ENCODE measurements around the gene CHI3L2.
"Not testable (repeated sequence)": the region's sequence is repeated elsewhere in the genome, so short reads cannot be mapped to it uniquely, and the experiment has no call there.

CHI3L2 gene

DNA sequence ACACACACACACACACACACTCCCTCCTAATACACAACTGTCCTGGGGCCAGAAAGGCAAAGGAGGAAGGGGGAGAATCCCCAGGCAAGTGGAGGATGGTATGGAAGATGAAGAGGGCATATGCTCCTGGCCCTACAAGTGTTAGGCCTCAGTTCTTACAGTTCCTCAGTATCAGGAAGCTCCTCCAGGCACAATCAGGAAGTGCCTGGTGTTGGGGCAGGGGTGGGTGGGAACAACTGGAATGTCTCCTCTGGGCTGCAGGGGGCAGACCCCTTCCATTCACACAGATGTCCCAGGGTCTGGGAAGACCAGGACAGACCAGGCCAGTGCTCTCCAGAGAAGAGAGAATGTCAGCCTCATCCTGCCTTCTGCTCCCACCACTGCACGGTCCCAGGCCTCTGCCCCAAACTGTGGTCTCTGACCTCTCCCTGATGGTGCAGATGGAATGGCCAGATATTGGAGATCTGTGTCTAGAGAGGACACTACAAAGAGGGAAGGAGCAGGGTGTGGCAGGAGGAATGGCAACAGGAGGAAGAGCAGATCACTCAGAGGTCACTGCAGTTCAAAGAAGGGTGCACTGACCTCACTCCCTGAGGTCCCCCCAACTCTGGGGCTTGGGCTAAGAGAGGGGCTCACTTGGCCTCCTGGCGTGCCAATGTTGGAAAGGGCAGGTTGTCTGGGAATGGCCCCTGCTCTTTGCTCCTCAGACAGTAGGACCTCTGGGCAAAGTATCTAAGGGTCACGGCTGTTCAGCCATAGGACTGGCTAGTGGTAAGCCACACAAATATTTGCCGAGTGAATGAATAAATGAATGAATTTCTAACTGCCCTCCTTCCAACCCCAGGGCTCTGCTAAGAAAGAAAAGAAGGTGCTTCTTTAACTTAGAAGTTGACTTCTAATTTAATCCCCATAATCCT lies 24.5 kb upstream of the CHI3L2 start:
- no peak for DNase-seq (ENCODE audit: low read depth)

DNA sequence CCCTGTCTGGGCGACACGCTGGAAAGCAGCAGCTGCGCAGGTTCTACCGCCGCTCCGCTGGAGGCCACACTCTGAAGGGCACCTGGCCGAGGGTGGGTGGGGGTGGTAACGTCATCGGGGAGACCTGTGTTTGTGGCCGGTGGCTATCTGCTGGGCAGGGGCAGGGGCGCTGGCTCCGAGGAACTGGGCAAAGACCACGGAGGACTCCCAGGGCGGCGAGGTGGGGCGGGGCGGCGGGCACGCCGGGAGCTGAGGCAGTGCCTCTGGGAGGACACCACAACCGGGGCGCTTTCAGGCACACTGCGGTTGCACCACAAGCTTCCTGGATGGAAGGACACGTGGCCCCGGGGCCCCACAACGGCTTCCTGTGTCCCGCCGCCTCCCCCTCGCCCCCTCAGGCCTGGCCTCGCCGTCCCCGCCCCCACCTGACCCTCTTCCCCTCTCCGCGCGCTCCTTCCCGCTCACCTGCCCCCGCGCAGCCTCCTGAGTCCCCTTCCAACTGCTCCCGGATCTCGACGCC lies 23.8 kb upstream of the CHI3L2 start:
- peak; percentile 78 for DNase-seq (ENCODE audit: low read depth)

DNA sequence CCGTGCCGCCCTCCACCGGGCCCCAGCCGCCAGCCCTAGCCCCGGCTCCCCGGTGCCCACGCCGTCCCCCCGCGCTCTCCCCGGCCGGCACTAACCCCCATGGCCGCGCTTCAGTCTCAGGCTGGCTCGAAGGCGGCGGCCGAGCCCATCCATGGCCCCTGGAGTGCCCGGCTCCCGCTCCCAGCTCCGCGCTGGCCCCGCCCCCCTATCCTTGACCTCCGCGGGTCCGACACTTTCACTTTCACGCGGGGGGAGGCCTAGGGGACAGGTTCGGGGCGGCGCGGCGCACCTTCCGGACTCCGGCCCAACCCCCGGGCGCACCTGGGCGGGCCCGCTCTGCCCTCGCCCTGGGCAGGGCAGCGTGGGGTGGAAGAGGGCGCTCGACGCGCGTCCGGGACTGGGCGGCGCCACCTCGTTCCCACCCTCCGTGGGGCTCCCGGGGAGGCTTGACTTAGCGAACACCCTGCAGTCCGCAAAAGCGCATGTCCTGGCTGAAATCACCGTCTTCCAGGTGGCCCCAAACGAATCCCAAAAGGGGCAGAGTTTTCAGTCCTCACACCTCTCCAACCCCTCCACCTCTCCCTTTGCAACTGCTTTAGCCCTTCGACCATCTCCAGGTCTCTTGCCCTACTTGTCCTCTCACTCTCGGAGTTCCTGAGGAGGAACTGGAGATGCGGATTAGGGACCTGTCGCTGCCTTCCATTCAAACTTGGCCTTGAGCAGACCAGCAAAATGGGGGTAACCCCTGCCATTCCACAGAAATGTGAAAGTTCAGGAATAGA lies 23.1 kb upstream of the CHI3L2 start:
- DNase-seq (ENCODE audit: low read depth), result peak; percentile 65

DNA sequence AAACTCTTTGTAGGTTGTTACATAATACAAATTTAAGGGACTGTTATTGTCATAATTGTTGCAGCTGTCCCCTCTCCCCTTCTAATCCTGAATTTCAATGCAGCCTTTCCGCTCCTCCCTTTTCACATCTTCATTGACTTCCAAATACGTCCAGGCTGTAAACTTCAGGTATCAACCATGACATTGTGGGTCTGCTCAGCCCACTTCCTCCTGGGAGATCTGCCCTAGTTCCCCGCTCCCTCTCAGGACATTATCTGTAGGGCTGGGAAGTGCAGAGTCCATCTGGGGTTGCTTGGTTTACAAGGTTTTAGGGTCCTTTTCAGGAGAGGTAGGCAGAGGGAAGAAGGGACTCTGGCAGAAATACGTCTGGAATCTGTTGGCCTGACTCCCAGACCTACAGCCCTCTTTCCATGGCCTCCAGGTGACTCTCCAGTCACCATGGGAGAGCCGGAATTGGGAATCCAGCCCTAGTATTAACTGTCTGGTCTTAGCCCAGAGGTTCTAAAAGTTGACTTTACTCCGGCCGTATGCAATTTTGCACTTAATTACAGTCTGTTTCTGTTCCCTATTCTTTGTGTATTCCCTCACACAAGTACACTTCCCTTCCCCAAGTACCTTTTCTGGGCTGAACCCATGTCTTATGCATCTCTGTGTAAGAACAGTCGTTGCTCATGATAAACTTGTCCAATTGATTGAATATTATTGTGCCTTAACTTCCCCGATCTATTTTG lies 22.4 kb upstream of the CHI3L2 start:
- no peak for DNase-seq (ENCODE audit: low read depth)

DNA sequence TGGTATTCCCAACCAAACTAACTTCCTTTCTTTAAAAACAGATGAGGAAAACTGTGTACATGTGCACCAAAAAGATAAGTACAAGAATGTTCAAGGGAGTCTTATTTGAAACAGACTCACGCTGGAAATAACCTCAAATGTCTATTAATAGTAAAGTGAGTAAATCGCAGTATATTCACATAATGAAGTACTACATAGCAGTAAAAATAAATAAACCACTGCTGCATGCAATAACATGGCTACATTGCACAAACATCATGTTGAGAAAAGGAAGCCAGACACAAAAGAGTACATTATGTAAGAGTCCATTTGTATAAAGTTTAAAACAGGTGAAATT lies 21.8 kb upstream of the CHI3L2 start:
- DNase-seq (ENCODE audit: low read depth), result no peak

DNA sequence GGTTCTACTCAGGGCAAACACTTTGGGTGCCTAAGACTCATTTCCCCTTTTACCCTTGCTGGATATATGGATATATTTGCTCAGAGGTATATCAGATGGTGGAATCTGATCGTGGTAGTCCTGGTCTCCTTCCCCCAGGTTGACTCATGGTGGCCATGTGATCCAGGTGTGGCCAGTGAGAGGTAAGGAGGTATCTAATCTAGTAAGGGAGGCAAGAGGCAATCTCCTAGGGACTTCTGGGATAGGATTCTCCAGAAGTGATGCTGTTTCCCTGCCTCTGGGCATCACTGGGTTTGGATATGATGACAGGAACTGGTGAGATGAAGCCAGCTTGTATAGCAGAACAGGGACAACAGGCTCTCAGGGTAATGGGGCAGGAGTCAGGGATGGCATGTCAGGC lies 18.6 kb upstream of the CHI3L2 start:
- no peak for DNase-seq (ENCODE audit: low read depth)

DNA sequence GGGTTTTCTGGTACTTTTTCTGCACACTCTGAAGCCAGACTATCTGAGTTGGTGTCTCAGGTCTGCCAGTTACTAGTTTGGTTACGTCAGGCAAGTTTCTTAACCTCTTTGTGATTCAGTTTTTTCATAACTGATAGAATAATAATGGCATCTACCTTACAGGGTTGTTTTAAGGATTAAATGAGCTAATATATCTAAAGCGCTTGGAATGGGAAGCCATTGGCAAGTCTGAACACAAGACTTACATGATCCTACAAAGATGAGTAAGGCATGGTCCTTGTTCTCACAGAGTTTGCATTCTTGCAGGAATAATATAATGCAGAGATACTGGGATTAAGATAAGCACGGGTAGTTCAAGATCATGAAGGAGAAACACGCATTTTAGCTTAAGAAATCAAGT lies 17.9 kb upstream of the CHI3L2 start:
- no peak for DNase-seq (ENCODE audit: low read depth)

DNA sequence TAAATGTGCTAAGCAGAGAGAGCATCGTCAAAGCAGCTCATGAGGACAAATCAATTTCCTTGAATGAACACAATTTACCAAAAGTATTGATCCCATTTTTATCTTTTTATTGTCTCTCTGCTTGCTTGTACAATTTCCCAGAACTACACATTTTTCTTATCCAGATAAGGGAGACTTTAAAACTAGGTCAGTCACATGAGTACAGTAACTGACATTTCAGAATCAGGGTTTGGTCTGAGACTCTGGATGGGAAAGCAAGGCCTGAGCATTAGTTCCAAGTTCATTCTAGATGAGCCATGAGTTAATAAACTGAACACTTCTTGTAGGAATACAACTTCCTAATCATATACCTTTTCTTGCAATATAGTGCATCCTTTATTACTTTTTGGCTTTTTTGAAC lies 15.6 kb upstream of the CHI3L2 start:
- DNase-seq (ENCODE audit: low read depth), result no peak

DNA sequence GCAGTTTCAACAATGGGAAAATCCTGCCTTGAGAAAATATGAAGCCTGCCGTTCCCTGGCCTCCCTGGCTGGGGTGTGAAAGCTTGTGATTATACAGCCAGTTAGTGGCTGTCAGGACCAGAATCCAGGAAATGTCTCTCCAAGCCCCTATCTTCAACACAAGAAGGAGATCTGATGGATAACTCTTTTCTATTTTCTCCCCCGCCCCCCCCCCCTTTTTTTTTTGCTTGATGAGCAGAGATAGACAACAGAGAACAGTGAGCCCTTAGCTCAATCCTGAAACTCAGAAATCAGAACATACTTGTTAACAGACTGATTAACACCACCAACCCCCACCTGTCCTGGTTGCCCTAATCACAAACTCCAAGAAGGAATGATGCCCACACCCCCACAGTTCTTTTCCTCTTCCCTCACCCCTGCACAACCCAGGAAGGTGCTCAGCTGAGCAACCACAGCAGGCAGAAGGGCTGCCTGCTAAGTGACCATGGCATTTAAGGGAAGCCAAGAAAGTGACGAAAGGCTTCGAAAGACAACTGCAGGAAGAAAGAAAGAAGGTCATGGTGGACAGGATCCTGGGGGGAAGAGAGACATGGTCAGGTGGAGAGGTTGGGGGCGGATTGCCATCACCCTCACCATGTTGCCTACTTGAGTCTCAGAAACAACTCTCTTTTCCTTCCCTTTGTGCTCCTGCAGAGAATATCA lies 14.7 kb upstream of the CHI3L2 start:
- DNase-seq (ENCODE audit: low read depth), result no peak

DNA sequence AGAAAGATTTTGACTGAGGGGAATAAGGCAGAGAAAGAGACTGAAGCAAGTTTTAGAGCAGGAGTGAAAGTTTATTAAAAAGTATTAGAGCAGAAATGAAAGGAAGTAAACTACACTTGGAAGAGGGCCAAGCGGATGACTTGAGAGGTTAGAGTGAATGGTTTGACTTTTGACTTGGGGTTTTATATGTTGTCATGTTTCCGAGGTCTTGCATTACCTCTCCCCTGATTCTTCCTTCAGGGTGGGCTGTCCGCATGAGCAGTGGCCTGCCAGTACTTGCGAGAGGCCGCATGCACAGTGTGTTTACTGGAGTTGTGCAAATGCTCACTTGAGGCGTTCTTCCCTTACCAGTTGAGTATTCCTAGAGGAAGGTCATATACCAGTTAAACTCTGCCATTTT lies 14.1 kb upstream of the CHI3L2 start:
- DNase-seq (ENCODE audit: low read depth), result no peak

DNA sequence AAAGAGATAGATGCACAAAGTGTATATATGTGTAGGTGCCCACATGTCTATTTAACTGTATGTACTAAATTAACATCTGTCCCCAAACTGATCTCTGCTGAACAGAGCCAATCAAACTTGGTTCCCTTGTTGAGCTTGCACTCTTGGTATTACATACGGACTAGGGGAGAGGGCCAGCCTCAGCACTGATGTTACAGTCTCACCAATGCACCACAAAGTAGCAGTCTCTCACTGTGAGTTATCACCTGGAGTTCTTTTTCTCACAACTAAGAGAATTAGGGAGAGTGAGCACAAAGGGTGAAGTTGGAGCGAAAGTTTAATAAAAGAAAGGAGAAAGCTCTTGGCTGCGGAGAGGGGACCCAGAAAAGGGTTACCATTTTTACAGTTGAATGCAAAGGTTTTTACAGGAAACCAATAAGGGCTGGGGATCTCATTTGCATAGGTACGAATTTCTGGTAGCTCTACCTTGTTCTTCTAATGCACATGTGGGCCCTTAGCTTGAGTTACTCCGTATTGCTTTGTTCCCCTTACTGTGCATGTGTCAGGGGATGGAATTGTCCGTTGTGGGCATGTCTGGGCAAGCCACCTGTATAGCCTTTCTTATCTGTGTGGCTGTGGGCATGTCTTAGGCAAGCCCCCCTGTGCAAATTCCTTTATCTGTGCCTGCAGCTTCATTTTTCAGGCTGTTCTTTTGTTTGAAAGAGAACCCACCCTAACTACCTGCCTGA lies 13.3 kb upstream of the CHI3L2 start:
- no peak for DNase-seq (ENCODE audit: low read depth)

DNA sequence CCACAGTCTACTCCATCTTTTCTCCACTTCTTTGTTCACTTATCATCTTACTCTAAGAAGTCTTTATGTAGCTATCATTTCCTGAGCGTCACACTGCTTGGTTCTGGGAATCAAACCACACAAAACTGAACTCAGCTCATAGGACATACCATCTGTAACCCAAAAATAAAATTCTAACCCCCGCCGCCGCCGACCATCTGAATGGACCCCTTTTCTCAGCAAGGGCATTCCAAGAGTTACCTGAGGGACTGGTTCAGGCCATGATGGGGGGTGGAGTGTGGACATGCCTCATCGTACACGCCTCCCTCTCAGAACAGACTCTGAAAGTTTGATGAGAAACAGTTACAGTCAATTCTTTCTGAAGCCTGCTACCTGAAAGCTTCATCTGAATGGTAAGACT lies 12.6 kb upstream of the CHI3L2 start:
- peak; percentile 36 for DNase-seq (ENCODE audit: low read depth)

DNA sequence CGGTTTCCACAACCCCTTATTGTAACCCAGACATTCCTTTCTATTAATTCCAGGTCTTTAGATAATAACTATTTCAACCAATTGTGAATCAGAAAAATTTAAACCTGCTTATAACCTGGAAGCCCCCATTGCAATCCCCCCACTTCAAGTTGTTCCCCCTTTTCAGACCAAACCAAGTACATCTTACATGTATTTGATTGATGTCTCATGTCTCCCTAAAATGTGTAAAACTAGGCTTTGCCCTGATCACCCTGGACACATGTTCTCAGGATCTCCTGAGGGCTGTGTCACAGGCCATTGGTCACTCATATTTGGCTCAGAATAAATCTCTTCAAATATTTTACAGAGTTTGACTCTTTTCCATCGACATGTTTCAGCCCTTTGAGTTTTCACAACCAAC lies 12.2 kb upstream of the CHI3L2 start:
- DNase-seq (ENCODE audit: low read depth), result not testable (repeated sequence)

DNA sequence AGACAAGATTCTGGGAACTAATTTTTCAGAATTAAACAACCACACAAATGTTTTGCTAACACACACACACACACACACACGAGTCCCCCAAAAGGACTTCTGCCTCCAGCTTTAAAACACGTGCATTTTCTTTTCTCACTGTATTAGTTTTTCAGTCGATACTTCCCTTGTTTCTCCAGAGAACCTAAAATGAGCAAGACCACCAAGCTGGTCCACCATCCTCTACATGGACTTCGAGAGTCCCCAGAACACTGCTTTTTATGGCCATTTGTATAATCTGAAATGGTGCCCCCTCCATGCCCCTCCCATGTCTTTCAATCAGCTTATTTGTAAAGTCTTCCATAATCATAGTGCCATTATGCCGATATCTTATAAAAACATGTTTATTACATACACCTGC lies 10.8 kb upstream of the CHI3L2 start:
- DNase-seq (ENCODE audit: low read depth), result no peak

DNA sequence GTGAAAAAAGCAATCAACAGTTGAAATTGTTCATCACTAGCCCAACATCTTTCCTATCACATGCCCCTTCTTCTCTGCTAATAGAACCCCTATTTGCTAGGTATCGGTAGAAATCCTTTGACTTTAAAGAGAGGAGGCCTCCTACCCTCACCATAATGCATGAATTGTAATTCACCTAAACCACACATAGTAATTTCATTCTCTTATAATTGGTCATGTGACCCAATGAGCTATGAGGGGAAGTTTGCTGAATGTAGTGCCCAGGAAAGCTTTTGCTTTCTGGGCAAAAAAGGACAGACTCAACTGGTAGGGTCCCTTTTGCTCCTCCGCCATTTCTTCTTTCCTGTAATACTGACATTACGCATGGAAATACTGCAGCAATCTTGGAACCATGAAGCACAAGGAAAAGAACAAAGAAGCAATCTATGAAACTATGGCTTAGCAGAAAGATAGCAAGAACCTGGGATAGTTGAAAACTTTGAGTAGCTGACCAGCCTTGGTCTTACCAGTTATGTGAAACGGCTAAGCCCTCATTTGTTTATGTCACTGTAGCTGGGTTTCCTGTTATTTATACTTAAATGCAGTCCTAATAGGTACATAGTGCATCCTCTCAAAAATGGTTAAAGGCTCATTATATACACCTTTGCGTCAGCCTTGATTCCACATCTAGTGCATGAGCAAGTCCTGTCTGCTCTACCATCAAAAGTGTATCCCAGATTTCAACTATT lies 10.2 kb upstream of the CHI3L2 start:
- DNase-seq (ENCODE audit: low read depth), result no peak

DNA sequence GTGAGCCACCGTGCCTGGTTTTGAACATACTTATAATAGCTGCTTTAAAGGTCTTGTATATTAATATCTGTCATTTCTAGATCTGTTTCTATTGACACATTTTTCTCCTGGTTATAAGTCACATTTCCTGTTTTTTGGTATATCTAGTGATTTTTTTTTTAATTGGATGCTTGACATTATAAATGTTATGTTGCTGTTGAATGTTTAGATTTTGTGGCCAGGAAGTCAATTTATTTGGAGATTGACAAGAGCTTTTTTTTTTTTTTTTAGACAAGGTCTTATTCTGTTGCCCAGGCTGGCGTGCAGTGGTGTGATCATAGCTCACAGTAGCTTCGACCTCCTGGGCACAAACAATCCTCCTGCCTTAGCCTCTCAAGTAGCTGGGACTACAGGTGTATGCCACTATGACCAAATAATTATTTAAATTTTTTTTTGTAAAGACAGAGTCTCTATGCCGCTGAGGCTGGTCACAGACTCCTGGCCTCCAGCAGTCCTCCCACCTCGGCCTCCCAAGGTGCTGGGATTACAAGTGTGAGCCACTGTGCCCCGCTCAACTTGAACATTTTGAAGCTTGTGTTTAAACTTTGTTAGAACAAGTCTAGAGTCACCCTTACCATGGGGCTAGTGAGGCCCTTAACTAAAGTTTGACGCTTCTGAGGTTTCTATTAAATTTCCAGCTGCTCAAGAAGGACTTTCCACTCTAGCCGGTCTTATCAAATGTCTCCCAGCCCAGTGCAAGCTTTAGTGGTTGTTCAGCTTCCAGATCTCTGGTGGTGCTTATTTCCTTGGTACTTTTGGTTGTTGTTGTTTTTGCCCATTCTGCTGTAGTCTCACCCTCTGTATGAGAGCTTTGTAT lies 8.6 kb upstream of the CHI3L2 start:
- no peak for DNase-seq (ENCODE audit: low read depth)

DNA sequence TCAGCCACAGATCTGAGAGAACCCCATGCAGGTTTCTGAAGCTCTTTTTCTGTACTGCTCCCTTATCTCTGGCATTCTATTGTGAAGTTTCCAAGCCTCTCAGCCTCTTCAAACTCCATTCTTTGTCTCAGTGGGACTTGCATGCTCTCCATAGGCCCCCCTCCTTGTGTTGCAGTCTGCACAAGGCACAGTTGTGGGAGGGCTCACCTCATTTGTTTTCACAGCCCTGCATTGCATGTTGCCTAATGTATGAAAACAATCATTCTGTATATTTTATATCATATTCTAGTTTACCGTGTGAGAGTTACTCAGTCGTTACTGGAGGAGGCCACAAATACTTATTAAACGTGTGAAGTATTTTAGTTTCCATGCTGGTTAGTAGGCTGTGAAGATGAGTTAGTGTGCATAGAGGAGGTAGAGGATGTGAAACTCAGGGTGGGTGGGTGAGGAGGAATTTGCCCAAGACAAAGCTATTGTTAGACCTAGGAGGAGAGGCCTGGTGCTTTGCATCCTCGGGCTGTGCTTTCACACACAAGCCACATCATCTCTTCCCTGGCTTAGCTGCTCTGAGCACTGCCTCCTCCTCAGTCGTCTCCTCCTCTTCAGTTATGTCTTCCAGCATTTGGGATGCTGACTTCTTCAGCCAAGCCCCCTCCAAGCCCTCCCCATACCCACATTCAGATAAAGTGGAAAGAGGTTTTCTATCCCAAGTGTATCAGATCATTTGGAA lies 7.8 kb upstream of the CHI3L2 start:
- no peak for DNase-seq (ENCODE audit: low read depth)

DNA sequence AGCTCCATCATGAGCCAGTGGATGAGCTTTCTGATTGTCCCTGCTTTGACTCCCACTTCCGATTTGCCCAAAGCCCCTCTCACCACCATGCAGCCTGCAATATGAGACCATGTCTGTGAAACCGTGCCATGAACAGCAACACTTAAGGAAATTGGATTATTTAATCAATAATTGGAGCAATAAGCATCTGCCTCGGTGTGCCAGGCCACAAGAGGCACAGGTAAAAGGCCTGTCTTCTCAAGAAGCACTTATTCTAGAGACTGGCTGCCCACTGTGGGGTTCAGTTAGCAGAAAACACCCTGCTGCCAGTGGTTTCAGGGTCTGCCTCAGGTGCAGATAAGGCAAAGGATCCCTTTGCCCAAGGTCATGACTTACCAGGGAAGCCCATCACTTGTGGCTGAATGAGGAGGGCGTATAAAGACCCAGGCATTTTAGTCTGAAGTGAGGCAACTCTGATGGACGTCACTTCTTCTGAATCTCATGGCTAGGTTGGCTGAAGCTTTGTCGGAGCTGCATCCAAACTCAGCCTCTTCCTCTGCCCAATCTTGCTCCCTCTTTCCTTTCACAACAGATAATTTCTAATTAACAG lies 7.1 kb upstream of the CHI3L2 start:
- no peak for DNase-seq (ENCODE audit: low read depth)

DNA sequence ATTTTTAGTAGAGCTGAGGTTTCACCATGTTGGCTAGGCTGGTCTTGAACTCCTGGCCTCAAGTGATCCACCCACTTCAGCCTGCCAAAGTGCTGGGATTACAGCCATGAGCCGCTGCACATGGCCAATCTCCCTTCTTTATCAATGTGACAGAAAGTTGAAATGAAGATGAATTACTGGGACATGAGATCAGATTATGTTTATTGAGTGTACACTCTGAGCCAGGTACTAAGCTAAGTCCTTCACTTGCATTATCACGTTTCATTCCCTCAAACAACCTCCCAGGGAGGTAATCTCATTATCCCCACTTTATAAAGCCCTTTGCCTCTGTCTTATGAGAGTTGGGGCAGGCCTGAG lies 6.3 kb upstream of the CHI3L2 start:
- DNase-seq (ENCODE audit: low read depth), result no peak

Data from activated T-cell treated with anti-CD3 and anti-CD28 coated beads for 1 hour (primary cell).